NCI-H2196 treated with DMSO at 0.1 percent for 48 hours (cell line): ENCODE measurements around the gene METRN.
A peak's percentile ranks its signal among the peaks of the same experiment; 100 is the strongest.

ENCODE experiments used
- DNase-seq: peaks from one replicate; lab custom pipeline; 2025; ENCODE audit not compliant: unreplicated experiment; lab: John Stamatoyannopoulos, UW

METRN gene

GRCh38 chr16:708959-709358, 6.0 kb upstream of the METRN start:
- DNase-seq: no peak

- DNase-seq: peak; percentile 84
Measured at GRCh38 chr16:709566-710499, 5.1 kb upstream of the METRN start.

GRCh38 chr16:710500-711075, 4.3 kb upstream of the METRN start:
- DNase-seq: no peak

GRCh38 chr16:711084-711483, 3.8 kb upstream of the METRN start:
- no peak for DNase-seq

GRCh38 chr16:711548-712320, 3.2 kb upstream of the METRN start:
- DNase-seq: peak; percentile 41

GRCh38 chr16:712740-713250, 2.1 kb upstream of the METRN start:
- peak; percentile 25 for DNase-seq

GRCh38 chr16:714079-714478, 839 bp upstream of the METRN start:
- DNase-seq: no peak

GRCh38 chr16:715477-716199, 720 bp downstream of the METRN start:
- DNase-seq: no peak

GRCh38 chr16:716200-716568, 1.3 kb downstream of the METRN start:
- peak; percentile 62 for DNase-seq

- no peak for DNase-seq
Measured at GRCh38 chr16:716768-717325, 1.9 kb downstream of the METRN start.

- no peak for DNase-seq
Measured at GRCh38 chr16:717450-718245, 2.7 kb downstream of the METRN start.

GRCh38 chr16:718389-718788, 3.5 kb downstream of the METRN start:
- DNase-seq: no peak

- no peak for DNase-seq
Measured at GRCh38 chr16:718922-719321, 4.0 kb downstream of the METRN start.

GRCh38 chr16:719815-720446, 5.0 kb downstream of the METRN start:
- peak; percentile 35 for DNase-seq

- DNase-seq: peak; percentile 76
Measured at GRCh38 chr16:720447-720989, 5.6 kb downstream of the METRN start.

- peak; percentile 93 for DNase-seq
Measured at GRCh38 chr16:720990-721764, 6.3 kb downstream of the METRN start, which contains the start of gene ANTKMT. TSS of gene ANTKMT (plus strand) at chr16:721146. CDS start at chr16:721275, 129 bp downstream.

GRCh38 chr16:721765-722540, 7.0 kb downstream of the METRN start:
- DNase-seq: no peak
